ENCODE data around the gene PLD5. TPM values are rescaled to one million over a fixed set of nuclear protein-coding genes. Genes with fewer than 3 reads are reported as not detected.
"Not testable (repeated sequence)": the region's sequence is repeated elsewhere in the genome, so short reads cannot be mapped to it uniquely, and the experiment has no call there.

The PLD5 gene
- total RNA-seq, 1 donor from 2014 or later: not detected

DNA sequence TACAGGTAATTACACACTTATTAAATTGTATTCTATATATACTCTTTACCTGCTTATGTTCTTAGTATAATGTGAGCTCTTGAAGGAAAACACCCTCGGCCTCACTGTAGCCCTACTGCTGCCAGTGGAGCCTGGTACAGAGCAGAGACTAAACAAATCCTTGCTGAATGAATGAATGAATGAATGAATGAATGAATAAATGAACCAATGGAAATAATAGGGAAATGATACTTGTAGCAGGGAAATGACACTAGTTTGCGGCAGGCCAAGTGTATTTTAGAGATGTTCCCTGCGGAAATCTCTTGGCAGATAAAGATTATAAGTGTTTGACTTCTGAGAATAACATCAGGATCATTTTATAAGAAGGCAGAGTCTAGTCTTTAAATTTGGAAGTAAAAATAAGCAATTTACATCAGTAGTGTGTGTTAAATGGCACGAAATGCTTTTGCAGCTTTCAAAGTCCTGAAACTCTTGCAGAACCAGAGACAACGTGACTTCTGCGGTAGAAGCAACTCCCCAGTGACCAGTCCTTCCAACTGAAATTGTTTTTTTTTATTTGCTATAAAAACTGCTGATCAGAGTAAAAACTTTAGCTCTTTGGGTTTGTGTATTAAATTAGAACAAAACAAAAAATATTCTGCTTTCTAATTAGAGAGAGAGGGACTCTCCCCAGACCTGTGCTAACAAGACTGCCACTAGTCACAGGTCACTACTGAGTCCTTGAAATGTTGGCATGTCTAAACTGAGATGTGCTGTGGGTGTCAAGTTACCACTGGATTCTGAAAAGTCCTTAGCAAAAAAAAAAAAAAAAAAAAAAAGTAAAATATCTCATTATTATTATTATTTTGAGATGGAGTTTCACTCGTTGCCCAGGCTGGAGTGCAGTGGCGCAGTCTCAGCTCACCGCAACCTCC, 326.3 kb downstream of the PLD5 start:
- no peak for DNase-seq
- no peak for ATAC-seq
- intact Hi-C loops (cut with micrococcal nuclease): loop anchor here (1.0 kb wide), 1 partner anchor 15 kb away; no protein-coding TSS in a partner anchor

DNA sequence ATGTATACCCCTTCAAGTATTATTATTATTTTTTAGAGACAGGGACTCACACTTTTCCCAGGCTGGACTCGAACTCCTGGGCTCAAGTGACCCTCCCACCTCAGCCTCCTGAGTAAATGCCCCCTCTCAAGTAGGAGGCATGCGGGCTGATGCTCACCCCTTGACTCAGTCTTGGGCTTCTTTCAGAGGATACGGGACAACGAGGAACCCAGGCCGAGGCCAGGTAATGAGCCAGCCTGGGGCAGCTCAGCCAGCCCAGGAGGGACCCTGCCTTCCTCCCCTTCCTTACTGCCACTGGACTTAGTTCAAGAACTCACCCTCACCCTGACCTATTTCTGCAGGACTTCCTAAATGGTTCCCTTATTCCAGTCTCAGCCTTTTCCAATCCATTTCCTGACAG, 327.6 kb downstream of the PLD5 start:
- no peak for DNase-seq
- intact Hi-C loops (cut with micrococcal nuclease): no loop called here
- no peak for ATAC-seq

- intact Hi-C loops (cut with micrococcal nuclease): no loop called here
- DNase-seq (no peak), ATAC-seq (no peak)
Observed at GRCh38 chr1:242196101-242196500, 328.4 kb downstream of the PLD5 start.

GRCh38 chr1:242189591-242189990, 334.9 kb downstream of the PLD5 start:
- intact Hi-C loops (cut with micrococcal nuclease): no loop called here
- DNase-seq (no peak), ATAC-seq (no peak)

DNA sequence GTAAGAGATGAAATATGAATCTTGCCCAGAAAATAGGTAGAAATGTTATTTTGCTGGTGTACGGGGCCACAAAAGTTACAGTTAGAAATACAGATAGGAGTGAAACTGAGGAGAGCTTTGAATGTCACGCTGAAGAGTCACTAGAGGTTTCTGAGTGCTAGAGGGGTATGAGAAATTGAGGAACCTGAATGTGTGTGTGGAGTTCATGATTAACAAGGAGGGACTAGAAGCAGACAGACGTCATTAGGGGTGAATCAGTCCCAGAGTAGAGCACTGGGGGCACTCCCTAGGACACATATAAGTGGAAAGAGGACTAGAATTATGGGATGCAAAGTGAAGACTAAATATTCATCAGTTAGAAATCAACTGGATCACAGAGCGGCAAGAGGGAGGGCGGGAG, 336.7 kb downstream of the PLD5 start:
- ATAC-seq (no peak), DNase-seq (no peak)
- intact Hi-C loops (cut with micrococcal nuclease): no loop called here

DNA sequence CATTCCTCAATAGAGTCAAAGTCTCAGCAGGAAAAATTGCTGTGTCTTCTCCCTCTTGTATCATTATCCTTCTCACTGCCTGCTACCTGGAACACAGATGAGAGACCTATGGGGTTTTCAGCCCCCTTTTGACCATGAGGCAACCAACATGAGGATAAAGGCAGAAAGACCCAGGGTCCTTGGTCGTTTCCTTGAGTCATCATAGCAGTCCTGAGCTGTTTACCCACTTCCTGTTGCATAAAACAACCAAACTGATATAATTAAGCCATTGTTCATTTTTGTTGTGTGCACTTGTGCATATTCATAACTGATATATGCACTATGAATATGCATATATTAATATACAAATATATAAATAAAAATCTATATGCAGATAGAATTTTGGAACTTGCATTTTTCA, 337.3 kb downstream of the PLD5 start:
- no peak for ATAC-seq
- intact Hi-C loops (cut with micrococcal nuclease): no loop called here
- no peak for DNase-seq

DNA sequence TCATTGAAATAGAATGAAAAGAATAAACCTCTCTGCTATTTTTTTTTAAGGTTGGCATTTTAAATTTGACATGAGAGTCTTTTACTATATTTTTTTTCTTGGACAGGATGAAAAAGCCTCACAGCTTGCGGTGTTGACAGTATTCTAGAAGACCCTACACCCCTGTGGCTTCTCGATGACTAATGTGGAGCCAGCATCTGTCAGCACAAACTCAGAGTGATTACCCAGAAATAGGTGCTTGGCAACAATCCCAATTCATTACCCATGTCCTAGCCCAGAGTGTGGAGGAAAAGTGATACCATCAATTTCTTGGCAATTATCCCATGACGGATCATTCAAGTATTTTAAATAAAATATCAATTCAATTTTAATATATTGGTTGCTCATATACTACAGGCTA, 338.8 kb downstream of the PLD5 start:
- ATAC-seq: no peak
- DNase-seq: no peak
- intact Hi-C loops (cut with micrococcal nuclease): no loop called here

DNA sequence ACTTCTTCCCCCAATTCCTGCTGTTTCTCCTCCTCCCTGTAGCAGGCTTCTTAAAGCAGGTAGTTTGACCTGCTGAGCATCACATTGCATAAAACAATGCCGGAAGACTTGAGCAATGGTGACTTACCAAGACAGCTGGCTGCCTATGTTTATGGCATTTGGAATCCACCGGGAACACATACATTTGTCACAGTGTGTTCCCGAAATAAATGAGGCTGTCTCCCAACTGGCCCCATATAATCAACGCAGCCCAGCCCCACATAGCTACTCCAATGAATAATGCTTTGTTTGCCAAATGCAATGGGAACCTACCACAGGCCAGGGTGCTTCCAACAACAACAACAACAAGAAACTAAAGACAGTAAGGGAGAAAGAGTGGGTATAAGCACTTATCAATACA, 339.5 kb downstream of the PLD5 start:
- DNase-seq (no peak), ATAC-seq (no peak)
- intact Hi-C loops (cut with micrococcal nuclease): no loop called here

DNA sequence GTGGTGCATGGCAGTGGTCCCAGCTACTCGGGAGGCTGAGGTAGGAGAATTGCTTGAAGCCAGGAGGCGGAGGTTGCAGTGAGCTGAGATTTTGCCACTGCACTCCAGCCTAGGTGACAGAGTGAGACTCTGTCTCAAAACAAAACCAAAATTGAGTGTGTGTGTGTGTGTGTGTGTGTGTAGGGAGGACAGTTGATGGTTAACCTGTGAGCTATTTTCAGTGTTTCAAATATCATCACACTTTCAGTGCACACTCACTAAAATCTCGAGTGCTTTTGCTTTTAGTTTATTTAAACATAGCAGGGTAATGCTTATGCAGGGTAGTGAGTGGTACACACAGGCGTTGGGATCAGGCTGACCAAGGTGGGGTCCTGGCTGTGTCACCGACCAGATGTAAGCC, 344.7 kb downstream of the PLD5 start:
- intact Hi-C loops (cut with micrococcal nuclease); ATAC-seq; DNase-seq: not testable (repeated sequence)

- ATAC-seq (no peak), DNase-seq (no peak)
- intact Hi-C loops (cut with micrococcal nuclease): no loop called here
Observed at GRCh38 chr1:242178924-242179708, 345.4 kb downstream of the PLD5 start.

GRCh38 chr1:242178436-242178835, 346.1 kb downstream of the PLD5 start:
- no peak for DNase-seq
- intact Hi-C loops (cut with micrococcal nuclease): no loop called here
- ATAC-seq: no peak

DNA sequence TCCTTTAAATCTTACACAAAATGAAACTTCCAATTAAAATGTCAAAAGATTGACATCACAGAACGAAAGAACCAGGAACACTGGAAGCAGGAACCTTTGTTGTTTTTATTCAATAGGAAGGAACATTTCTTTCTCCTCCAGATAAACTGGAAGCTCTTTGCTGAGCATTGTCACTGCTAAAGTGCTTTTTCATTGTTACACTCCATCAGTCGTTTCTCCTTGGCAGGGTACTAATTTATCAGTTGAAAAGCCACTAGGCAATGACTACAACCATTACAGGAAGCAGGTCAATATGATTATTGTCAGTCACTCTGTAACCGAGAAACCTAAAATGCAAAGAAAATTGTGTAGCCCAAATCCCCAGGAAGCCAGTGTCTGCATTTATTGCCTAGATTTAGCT, 362.4 kb downstream of the PLD5 start:
- ATAC-seq: no peak
- intact Hi-C loops (cut with micrococcal nuclease): no loop called here
- no peak for DNase-seq

- DNase-seq: no peak
- intact Hi-C loops (cut with micrococcal nuclease): no loop called here
- no peak for ATAC-seq
Observed at GRCh38 chr1:242147096-242147976, 377.2 kb downstream of the PLD5 start.

- ATAC-seq (no peak), DNase-seq (no peak)
- intact Hi-C loops (cut with micrococcal nuclease): no loop called here
Observed at GRCh38 chr1:242146652-242147051, 377.8 kb downstream of the PLD5 start.

DNA sequence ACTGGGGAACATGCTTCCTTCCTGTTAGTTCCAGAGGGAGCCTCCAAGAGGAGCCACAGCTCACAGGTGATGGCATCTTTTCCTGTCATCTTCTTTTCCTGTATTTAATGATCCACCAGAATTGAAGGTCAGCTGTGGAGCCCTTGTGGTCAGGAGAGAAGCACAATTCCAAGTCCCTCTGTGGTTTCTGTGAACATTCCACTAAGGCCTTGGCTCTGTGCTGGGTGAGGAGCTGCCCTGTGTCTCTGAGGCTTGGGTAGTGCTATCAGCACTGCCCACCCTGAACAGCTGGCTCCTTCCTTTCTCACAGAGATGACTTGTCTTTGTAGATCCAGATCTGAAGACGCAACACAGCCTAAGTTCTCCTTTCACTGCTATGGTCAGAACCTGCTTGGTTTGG, 383.7 kb downstream of the PLD5 start:
- intact Hi-C loops (cut with micrococcal nuclease): no loop called here
- DNase-seq (no peak), ATAC-seq (no peak)

DNA sequence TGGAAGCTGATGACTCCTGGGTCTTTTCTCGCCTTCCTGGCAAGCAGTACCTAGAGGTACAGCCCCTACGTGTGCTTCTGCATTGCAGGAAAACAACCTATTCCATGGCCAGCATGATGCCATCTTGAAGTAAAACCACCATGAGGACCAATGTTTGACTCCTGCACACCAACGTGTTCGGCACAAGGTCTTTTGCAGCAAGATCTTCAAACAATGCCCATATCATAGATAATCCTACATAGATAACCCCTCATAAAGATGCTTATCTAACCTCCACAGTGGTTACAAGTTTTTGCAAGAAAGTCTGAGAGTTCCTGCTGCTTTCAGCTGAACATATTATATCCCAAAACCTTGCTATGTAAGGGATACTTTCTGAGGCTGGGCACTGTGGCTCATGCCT, 384.5 kb downstream of the PLD5 start:
- ATAC-seq: no peak
- intact Hi-C loops (cut with micrococcal nuclease): no loop called here
- no peak for DNase-seq

DNA sequence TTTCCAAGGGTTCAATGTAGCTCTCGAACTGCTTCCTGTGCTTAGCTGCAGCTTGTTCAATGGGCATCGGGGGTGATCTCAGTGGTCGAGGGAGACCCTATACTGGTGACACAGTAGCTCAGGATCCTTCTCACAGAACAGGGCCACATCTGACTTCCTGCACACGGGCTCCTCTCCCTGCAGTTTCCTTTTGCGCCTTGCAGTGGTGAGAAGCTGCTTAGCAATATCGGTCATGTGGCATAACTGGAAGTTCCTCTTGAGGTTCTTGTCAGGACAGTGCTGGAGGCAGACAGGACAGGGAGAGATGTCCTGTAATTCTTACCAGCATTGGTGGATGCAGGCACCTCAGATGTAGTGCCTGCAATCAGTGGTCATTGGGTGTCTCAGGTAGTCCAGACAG, 385.1 kb downstream of the PLD5 start:
- no peak for ATAC-seq
- no peak for DNase-seq
- intact Hi-C loops (cut with micrococcal nuclease): no loop called here

DNA sequence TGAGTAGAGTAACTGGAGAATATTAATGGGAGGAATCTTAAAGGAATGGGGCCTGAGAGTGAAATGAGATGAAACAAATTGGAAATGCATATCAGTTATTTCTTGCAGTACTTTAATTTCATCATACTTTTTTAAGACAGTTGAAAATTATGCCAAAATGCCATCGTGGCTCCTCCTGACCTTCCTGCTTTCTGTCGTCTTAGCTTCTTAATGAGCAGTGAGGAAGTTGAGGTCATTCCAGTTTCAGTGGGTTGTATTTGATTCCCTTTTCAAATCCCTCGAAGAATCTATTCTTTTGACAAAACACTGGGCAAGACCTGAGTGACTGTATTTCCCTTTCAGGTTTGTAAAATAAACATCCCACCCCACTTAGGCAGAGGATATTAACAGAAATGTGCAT, 390.7 kb downstream of the PLD5 start:
- no peak for ATAC-seq
- intact Hi-C loops (cut with micrococcal nuclease): no loop called here
- DNase-seq: no peak

DNA sequence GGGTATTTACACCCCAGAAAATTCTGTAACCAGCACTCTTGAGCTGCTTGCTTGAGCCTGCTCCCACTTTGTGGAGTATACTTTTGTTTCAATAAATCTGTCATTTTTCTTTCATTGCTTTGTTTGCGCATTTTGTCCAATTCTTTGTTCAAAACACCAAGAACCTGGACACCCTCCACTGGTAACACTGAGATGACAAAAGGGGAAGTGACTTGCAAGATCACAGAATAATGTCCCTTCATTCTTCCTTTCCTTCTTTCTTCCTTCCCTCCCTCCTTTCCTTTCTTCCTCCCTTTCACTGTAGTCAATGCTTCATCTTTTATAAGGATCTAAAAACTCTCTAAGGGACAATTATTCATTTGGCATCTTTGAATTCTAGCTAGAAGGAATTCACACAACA, 391.1 kb downstream of the PLD5 start:
- intact Hi-C loops (cut with micrococcal nuclease): no loop called here
- DNase-seq (no peak), ATAC-seq (no peak)
